M059J (cell line): ENCODE data around the gene SCP2. TPM values are rescaled to one million over a fixed set of nuclear protein-coding genes. Genes with fewer than 3 reads are reported as not detected.
"Not testable (repeated sequence)": the region's sequence is repeated elsewhere in the genome, so short reads cannot be mapped to it uniquely, and the experiment has no call there.

Source experiments
- DNase-seq: peaks from one replicate; pipeline ENCODE4 v3.0.0-alpha.2; 2012; ENCODE audit warnings: low read depth
- total RNA-seq: library from RNA; depleted of rRNA; stranded (reverse); fragments of >200 nt; shearing (Covaris generic); gene quantifications from 2 replicates; pipeline ENCODE4 v1.2.3, GENCODE V29; 2014

SCP2 gene
- total RNA-seq, 1 experiment from 2014 or later, result 230 TPM

- not testable (repeated sequence) for DNase-seq
These were observed 42.2 kb downstream of the SCP2 start for GRCh38 chr1:52969234-52969633.

DNA sequence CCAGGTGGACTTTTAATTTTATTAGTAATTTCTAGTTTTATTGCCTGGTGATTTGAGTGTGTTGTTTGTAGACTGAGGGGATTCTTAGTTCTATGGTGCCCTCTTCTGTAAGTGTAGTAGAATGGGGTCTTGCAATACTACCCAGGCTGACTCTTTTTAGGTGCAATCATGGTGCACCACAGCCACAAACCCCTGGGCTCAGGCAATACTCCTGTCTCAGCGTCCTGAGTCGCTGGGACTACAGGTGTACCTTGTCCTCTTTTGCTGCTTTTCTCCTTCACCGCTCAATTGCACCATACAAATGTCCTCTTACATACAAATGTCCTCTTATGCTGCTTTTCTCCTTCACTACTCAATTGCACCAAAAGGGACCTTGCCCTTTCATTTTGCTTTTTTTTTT is 43.1 kb downstream of the SCP2 start:
- peak; percentile 24 for DNase-seq

GRCh38 chr1:52973841-52974240 is 46.8 kb downstream of the SCP2 start:
- DNase-seq, result no peak

- no peak for DNase-seq
These were observed 49.3 kb downstream of the SCP2 start for GRCh38 chr1:52976183-52977035.

GRCh38 chr1:52978045-52978444 is 51.0 kb downstream of the SCP2 start:
- DNase-seq, result no peak

GRCh38 chr1:52992733-52993132 is 65.7 kb downstream of the SCP2 start:
- not testable (repeated sequence) for DNase-seq

DNA sequence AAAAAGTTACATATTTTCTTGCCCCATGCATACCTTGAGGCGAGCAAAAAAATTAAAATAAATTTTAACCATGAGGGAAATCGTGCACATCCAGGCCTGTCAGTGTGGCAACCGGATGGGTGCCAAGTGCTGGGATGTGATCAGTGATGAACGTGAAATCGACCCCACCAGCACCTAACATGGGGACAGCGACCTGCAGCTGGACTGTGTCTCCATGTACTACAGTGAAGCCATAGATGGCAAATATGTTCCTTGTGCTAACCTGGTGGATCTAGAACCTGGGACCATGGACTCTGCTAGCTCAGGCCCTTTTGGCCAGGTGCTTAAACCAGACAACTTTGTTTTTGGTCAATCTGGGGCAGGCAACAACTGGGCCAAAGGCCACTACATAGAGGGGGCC is 67.6 kb downstream of the SCP2 start:
- no peak for DNase-seq

DNA sequence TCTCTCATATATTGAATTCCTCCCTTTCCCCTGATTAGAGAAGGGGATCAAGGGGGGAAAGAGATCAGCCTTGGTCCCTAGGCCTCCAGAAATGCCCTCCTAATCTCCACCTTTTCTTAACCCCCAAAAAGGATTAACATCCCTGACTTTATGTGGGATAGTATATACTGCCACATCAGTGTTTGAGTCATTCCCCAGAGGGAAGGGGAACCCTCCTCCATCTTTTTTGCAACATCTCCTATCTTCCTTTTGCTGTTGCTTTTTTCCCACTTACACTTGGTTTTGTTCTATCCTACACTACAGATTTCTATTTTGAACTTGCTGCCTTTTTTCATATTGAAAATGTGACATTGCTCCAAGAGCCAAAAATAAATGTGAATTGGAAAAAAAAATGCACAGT is 69.6 kb downstream of the SCP2 start:
- DNase-seq, result no peak

GRCh38 chr1:53001128-53001527 is 74.1 kb downstream of the SCP2 start:
- no peak for DNase-seq

GRCh38 chr1:53006612-53007011 is 79.5 kb downstream of the SCP2 start:
- DNase-seq, result not testable (repeated sequence)

DNA sequence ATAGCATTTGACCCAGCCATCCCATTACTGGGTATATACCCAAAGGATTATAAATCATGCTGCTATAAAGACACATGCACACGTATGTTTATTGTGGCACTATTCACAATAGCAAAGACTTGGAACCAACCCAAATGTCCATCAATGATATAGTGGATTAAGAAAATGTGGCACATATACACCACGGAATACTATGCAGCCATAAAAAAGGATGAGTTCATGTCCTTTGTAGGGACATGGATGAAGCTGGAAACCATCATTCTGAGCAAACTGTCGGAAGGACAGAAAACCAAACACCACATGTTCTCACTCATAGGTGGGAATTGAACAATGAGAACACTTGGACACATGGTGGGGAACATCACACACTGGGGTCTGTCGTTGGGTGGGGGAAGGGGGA is 83.2 kb downstream of the SCP2 start:
- not testable (repeated sequence) for DNase-seq

- DNase-seq, result no peak
These were observed 84.1 kb downstream of the SCP2 start for GRCh38 chr1:53011175-53011574.

DNA sequence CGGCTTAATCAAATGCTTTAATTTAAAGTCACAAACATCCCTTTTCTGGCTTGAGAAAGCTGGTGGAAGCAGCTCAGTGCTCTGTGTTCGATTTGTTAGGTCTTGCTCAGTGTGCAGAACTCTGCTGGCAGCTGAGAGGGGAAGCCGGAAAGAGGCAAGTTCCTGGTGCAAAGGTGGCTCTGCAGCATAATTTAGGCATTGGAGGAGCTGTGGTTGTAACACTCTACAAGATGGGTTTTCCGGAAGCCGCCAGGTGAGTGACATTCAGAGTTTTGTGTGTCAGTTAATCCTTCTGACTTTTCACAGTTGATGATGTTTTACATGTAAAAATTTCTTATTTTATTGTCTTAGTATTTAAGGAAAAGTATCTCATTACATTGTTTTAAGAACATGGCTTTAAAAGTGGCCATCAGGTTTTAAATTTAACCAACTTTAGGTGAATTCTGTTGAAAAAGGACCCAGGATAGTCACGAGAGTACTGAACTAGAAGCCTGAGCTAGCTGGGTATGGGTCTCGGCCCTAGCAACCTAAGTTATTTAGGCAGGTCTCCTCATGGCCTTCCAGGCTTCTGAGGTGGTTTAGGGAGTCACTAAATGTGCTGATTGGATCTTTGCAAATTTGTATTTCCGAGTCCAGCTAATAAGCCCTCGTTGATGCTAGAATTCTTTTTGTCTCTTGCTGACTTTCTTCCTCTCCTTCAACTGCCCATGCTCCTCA is 87.9 kb downstream of the SCP2 start:
- peak; percentile 88 for DNase-seq

GRCh38 chr1:53015508-53015860 is 88.4 kb downstream of the SCP2 start:
- DNase-seq, result no peak

DNA sequence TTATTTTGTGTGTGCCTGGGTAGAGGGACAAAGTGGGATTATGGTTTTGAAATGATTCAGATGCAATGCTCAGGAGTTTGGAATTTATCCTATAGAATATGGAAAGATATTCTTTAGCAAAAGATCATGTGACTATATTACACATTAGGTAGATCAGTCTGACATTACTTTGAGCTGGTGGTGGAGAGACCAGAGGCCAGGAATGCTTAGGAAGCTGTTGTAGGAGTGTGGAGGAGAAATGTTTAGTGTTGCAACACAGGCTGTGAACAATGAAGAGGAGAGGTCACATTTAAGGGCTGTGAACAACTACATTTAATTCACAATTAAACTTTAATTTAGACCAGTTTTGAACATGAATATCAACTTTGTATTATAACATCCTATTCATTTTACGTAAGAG is 89.6 kb downstream of the SCP2 start:
- DNase-seq, result no peak

DNA sequence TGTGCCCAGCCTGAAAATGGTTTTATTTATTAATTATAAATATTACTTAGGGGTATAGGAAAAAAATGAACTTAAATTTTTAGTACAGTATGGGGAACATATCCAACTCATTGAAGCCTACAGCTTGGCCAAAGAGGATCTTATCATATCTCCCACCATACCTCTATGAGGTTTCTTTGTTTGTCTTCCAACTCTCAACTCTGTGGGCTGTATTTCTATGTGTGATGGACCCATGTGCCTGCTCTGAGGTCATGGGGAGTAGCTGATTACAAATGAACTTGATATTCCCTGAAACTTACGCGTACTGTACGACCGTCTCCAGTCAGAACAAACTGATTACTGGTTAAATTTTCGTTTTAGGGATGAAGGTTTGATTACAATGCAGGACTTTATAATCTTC is 93.5 kb downstream of the SCP2 start:
- DNase-seq, result no peak

GRCh38 chr1:53022179-53022578 is 95.1 kb downstream of the SCP2 start:
- DNase-seq, result no peak

DNA sequence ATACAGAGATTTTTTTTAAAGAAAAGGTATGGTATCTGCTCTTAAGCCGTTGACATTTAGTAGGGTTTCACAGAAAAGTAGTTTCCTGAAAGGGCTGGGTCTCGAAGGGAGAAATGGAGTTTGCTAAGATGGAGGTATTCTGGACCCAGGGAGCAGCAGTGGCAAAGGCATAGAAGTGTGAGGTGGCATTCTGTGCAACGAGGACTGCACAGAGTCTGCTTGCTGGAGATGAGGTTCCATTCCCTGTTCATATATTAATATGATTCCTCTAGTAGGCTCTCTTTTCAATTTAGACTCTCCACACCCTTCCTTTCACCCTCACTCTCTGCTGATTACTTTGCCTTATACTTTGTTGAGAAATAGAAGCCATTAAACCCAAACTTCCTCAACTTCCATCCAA is 96.5 kb downstream of the SCP2 start:
- DNase-seq, result no peak

DNA sequence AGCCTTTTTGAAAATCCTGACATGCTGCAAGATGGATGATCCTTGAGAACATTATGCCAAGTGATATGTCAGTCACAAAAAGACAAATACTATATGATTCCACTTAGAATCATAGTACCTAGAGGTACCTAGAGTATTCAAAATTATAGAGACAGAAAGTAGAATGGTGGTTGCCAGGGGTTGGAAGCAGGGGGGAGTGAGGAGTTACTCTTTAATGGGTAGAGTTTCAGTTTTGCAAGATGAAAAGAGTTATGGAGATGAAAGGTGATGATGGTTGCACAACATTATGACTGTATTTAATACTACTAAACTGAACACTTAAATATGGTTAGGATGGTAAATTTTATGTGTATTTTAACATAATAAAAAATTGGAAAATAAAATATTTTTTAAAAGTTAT is 97.0 kb downstream of the SCP2 start:
- DNase-seq, result no peak

- DNase-seq, result peak; percentile 85
These were observed 98.1 kb downstream of the SCP2 start for GRCh38 chr1:53025034-53025768.

DNA sequence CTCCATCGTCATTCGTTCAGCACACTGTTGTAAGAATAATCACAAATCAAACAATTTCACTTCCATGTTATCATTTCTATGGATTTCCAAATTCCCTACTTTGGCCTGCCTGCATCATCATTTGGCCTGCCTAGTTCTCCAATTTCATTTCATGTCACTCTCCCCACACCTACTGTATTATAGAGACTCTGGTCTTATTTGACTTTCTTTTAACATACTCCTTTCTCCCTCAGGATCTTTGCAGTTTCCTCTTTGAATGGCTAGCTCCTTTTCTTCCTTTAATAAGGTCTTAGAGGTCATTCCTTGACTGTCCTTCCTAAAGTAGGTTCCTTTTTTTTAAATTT is 98.7 kb downstream of the SCP2 start:
- no peak for DNase-seq

DNA sequence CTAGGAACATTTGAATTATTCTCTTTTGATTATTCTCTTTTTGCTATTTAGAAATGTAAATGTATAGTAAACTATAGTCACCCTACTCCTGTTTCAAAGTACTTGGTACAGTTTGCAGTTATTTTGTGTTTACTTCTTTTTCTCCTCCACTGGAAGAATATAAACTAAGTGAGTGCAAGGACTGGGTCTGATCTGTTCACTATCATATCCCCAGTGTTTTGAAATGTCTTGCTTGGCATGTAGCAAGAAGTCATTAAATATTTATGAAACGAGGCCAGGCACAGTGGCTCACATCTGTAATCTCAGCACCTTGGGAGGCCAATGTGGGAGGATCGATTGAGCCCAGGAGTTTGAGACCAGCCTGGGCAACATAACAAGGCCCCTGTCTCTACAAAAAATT is 99.2 kb downstream of the SCP2 start:
- DNase-seq, result no peak

- no peak for DNase-seq
These were observed 104.7 kb downstream of the SCP2 start for GRCh38 chr1:53031732-53032131.
